TTC549 (cell line): ENCODE data around the gene SDR9C7.
"Not testable (repeated sequence)": the region's sequence is repeated elsewhere in the genome, so short reads cannot be mapped to it uniquely, and the experiment has no call there.

Source experiments
- FAIRE-seq: peaks from 2 replicates; lab custom pipeline; 2012; peaks lifted over from hg19 to GRCh38; lab: Jason Lieb, UNC

The SDR9C7 gene

GRCh38 chr12:56953314-56953713, 19.1 kb upstream of the SDR9C7 start:
- no peak for FAIRE-seq

DNA sequence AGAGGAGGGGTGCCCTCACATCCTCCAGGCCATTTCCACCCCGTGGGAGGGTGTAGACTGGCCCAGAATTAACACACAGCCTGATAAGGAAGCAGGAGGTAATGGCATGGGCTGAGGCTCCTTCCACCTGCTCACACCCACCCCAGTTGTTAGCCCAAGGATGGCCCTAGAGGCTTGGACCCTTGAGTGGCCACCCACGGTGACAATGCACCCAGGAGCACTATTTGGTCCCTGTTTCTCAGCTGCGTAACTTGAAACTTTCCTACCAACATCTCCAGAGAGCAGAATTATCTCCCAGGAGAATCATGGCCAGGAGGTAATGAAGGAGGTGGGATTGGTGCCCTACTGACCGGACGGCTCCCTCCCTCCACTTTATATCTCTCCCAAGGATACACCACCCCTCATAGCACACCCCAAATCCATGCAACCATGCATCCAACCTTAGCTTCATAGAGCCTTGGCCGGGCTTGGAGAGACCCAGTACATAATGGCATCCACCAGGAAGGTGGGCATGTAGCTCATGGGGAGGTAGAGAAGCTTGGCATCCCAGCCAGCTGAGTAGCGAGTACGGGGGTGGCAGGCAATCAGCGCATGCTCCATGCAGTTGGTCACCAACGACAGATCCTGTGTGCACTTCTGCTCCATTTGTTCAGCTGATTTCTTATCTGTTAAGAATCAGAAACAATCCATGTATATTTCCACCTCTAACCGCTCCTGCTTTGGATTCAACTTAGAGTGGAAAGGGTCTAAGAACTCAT, 17.6 kb upstream of the SDR9C7 start:
- no peak for FAIRE-seq

DNA sequence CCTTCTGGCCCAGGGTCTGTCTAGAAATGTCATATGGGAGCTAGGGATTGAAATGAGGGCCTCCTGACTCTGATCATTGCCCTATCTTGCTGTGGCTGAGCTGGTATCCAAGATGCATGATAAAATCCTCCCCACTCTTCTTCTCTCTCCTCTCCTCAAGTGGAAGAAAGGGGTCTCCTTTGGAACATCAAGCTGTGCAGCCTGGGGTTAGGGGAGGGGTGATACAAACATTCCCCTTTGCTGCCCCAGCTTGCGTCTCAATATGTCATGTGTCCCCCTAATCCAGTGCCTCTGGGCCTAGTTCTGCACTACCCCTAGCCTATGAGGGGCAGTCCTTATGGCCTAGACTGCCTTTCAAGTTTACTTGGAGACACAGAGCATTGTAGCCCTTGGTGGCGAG, 14.7 kb upstream of the SDR9C7 start:
- FAIRE-seq, result no peak

DNA sequence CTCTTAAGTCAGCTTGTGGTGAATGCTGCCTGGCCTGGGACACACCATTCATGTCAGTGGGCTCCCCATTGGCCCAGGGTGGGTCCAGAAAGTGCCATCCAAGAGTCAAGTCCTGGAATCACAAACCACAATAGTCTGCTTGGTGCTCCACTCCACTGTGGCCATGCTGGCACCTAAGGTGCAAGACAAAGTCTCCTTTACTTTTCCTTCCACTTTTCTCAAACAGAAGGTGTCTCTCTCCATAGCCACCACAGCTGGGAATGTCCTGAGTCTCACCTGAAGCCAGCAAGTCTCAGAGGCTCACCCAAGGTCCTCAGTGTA, 14.2 kb upstream of the SDR9C7 start:
- FAIRE-seq, result no peak

DNA sequence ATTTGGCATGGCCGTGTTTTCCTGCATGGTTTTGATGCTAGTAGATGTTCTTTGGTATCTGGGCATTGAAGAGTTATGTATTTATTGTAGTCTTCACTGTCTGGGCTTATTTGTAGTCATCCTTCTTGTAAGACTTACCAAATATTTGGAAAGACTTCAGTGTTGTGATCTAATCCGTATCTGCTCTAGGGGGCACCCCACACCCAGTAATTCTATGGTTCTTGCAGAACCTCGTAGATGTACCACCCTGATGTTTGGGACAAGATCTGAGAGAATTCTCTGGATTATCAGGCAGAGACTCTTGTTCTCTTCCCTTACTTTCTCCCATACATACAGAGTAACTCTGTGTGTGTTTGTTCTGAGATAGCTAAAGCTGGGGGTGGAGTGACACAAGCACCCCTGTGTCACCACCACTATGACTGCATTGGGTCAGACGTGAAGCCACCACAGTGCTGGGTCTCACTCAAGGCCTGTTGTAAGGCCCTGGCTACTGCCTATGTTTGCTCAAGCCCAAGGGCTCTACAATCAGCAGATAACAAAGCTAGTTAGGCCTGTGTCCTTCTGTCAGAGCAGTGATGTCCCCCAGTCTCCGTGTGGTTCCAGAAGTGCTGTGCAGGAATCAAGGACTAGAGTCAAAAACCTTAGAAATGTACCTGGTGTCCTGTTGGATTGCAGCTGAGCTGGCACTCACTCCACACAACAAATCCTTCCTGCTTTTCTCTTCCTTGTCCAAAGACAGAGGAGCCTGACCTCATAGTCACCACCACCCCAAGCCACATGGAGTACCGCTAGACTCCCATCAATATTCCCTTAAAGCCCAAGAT, 13.6 kb upstream of the SDR9C7 start:
- no peak for FAIRE-seq

DNA sequence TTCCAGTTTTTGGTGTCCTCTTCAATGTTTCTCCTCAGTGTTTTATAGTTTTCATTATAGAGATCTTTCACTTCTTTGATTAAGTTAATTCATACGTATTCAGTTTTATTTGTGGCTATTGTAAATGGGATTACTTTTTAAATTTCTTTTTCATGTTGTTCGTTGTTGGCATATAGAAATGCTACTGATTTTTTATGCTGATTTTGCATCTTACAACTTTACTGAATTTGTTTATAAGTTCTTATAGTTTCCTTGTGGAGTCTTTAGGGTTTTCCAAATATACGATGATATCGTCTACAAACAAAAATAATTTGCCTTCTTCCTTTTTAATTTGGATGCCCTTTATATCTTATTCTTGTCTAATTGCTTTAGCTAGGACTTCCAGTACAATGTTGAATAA, 9.7 kb upstream of the SDR9C7 start:
- no peak for FAIRE-seq

DNA sequence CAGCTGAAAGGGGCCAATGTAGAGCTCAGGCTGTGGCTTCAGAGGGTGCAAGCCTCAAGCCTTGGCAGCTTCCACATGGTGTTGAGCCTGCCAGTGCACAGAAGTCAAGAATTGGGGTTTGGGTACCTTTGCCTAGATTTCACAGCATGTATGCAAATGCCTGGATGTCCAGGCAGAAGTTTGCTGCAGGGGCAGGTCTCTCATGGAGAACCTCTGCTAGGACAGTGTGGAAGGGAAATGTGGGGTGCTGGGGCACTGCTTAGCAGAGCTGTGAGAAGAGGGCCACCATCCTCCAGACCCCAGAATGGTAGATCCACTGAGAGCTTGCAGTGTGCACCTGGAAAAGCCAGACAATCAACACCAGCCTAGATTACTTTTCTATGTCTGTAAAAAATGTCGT, 9.2 kb upstream of the SDR9C7 start:
- FAIRE-seq, result not testable (repeated sequence)

DNA sequence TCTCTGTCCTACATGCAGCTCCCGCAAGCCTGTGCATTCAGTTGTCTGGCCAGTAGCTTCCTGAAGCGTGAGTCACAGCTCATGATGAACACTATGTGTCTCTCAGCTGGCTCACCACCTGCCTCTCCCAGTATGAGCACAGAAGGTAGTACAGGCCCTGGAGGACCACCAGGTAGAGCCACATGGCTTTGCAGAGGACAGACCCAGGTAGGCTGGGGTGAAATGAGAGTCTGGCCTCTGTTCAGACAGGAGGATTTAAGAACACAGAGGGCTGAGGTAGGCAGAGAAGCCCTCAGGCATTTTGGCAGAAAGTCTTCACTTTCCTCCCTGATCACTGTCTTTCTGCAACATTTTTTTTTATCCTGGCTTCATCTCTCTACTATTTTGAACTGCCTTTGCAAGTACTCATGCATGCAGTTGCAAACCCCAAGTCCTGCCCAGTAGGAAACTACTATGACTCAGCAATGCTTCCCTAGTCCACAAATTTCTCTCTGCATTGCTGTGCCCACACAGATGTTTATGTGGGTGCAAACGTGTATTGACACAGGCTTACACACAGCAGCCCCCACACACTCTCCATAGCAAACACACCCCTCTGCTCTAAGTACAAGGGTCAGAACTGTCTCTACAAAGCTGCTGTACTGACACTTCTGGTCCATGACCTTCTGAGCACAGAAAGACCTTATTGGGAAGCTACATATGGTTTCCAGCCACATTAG, 7.2 kb upstream of the SDR9C7 start:
- FAIRE-seq, result no peak

DNA sequence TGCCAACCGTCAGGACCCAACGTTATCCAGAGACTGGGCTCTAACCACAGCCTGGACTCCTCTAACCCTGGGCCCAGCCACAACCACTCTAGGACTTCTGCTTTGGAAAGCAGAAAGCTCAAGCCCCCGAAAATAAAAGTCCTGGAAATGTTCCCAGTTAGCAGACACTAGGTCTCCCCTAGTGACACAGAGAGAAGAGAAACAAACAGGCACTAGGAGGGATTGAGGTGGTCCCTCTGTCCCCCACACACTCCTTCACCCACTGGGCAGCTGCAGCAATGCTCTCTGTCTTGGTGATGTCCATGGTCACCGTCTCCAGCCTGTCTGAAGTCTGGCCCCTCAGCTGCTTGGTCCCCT, 6.7 kb upstream of the SDR9C7 start:
- FAIRE-seq, result not testable (repeated sequence)

GRCh38 chr12:56935752-56936151, 1.5 kb upstream of the SDR9C7 start:
- FAIRE-seq, result no peak

- FAIRE-seq, result no peak
Observed at GRCh38 chr12:56935157-56935556, 949 bp upstream of the SDR9C7 start.

DNA sequence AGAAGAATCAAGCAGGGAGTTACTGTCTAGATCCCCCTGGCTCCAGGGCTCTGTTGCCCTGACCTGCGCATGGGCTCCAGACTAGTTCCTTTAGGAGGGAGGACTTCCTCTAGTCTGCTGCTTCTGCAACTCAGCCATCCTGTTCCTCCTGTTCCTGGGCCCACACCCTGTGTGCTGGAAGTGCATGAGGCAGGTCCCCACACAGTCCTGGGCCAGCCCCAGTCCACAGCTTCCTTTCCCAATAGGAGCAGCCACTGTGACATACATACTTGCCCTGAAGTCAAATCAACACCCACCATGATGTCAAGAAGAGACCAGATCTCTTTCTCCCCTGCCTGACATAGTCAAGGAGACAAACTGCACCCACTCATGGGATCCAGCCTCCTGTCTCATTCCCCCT, 1.3 kb downstream of the SDR9C7 start:
- no peak for FAIRE-seq

- FAIRE-seq, result no peak
Observed at GRCh38 chr12:56932146-56932545, 2.1 kb downstream of the SDR9C7 start.

- FAIRE-seq, result no peak
Observed at GRCh38 chr12:56931474-56931978, 2.7 kb downstream of the SDR9C7 start.

- no peak for FAIRE-seq
Observed at GRCh38 chr12:56930241-56930640, 4.0 kb downstream of the SDR9C7 start.

- FAIRE-seq, result no peak
Observed at GRCh38 chr12:56929780-56930179, 4.4 kb downstream of the SDR9C7 start.

DNA sequence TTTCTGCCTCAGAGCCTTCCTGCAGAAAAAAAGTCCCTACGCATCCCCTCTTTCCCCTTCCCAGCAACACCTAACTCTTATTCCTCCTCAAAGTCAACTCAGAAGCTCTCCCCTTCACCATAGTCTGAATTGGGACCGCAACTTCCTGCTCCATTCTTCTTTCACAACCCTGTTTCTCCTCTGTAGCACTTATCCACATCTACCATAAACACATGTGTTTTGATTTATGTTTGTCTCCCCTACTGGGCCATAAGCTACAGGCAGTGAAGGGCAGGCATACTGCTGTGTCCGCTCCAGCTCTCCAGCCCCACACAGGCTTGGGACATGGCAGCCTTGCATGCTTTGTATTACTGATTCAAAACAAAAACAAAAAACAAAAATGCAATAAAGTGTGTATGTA, 5.9 kb downstream of the SDR9C7 start:
- no peak for FAIRE-seq

DNA sequence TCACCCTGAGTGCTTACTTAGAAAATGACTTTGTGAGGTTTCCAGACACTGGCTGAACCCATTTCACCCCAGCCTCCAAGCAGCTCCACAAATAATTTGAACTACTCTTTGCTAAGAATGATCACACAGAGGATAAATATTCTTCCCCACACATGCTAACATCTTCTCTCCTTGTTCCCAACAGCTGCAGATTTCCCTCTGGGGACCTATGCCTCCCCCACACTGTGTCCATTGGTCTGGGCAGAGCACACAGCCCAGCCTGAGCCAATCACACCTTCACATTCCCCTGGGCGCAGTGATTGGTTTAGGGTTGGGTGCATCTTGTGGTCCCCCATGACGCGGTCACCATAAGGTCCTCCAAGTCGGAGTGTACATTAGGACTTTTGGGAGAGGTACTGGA, 6.9 kb downstream of the SDR9C7 start:
- FAIRE-seq, result no peak

DNA sequence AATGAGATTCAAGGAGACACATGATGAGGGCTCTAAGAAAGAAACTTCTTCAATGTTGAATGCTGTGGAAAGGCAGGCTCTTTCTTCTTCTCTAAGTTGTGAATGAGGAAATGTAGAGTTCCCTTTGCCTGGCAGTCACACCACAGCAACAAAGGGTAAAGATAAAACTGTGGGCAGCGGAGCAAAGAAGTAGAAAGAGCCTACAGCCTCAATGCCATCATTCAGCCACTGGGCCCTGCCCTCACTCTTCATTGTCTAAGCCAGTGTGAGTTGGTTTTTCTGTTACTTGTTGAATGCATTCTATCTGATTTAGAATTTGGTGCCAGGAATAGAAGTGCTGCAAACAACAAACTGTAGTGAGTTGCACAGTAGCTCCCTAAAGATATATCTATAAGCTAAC, 12.2 kb downstream of the SDR9C7 start:
- no peak for FAIRE-seq

- no peak for FAIRE-seq
Observed at GRCh38 chr12:56921346-56921745, 12.9 kb downstream of the SDR9C7 start.

DNA sequence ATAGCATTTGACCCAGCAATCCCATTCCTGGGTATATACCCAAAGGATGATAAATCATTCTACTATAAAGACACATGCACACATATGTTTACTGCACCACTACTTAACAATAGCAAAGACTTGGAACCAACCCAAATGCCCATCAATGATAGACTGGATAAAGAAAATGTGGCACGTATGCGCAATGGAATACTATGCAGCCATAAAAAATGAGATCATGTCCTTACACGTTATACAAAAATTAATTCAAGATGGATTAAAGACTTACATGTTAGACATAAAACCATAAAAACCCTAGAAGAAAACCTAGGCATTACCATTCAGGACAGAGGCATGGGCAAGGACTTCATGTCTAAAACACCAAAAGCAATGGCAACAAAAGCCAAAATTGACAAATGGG, 16.1 kb downstream of the SDR9C7 start:
- not testable (repeated sequence) for FAIRE-seq

DNA sequence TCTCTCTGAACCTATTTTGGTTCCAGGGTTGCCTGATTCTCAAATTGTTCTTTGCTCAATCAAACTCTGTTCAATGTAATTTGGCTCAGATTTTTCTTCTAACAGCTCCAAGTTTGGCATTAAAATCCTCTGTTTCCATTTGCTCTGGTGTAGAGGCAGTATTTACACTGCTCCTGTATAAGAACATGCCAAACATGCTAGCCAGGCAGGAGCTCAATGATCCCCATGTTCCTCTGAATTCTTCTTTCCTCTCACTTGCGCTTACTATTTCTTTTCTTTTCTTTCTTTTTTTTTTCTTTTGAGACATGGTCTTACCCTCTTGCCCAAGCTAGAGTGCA, 17.2 kb downstream of the SDR9C7 start:
- FAIRE-seq, result no peak

GRCh38 chr12:56916296-56916995, 17.8 kb downstream of the SDR9C7 start:
- FAIRE-seq, result no peak
